ENCODE data around the gene CACNA2D3.

CACNA2D3 gene

GRCh38 chr3:54358316-54358715, 236.0 kb downstream of the CACNA2D3 start:
- Histone ChIP-seq H3F3A (ENCODE audit: insufficient read depth, low read length) (peaks cover 6% of the 10 kb centered on the region), H3K27me3 (replicated peaks; ENCODE audit: insufficient read depth, low read length) (no peaks in the 10 kb centered on the region), H3K4me3 (ENCODE audit: low read length) (no peak overlapping the region), H2AFZ (ENCODE audit: low read length) (no peak overlapping the region), H3K9me3 (replicated peaks; ENCODE audit: insufficient read depth, low read length) (no peaks in the 10 kb centered on the region), H3K27ac (ENCODE audit: low read length) (no peak overlapping the region), H4K20me1 (ENCODE audit: insufficient read depth, low read length) (no peaks in the 10 kb centered on the region), H3K36me3 (replicated peaks; ENCODE audit: insufficient read depth, low read length) (no peaks in the 10 kb centered on the region), H3K9ac (ENCODE audit: low read length) (no peak overlapping the region), H3K4me1 (ENCODE audit: low read length) (peaks cover 28% of the 10 kb centered on the region), H3K9me2 (replicated peaks; ENCODE audit: insufficient read depth, low read length) (no peaks in the 10 kb centered on the region), H3K79me2 (ENCODE audit: low read length) (no peaks in the 10 kb centered on the region), H3K4me2 (ENCODE audit: low read depth, low read length) (no peak overlapping the region)
- no peak for TF ChIP-seq EZH2 (optimal IDR thresholded peaks at IDR 0.05; ENCODE audit: low read depth, low read length)
- TF ChIP-seq EZH2phosphoT487 (IDR thresholded peaks at IDR 0.05; ENCODE audit: low read length), result no peak
- no peak for TF ChIP-seq CTCF (IDR thresholded peaks at IDR 0.05; ENCODE audit: low read length)
- no peak for DNase-seq

GRCh38 chr3:54358969-54359694, 236.8 kb downstream of the CACNA2D3 start:
- Histone ChIP-seq H4K20me1 (ENCODE audit: insufficient read depth, low read length) (no peaks in the 10 kb centered on the region), H2AFZ (ENCODE audit: low read length) (no peak overlapping the region), H3K79me2 (ENCODE audit: low read length) (no peaks in the 10 kb centered on the region), H3K9me2 (replicated peaks; ENCODE audit: insufficient read depth, low read length) (no peaks in the 10 kb centered on the region), H3K36me3 (replicated peaks; ENCODE audit: insufficient read depth, low read length) (no peaks in the 10 kb centered on the region), H3K4me1 (ENCODE audit: low read length) (peaks cover 28% of the 10 kb centered on the region), H3K4me2 (ENCODE audit: low read depth, low read length) (no peak overlapping the region), H3K27me3 (replicated peaks; ENCODE audit: insufficient read depth, low read length) (no peaks in the 10 kb centered on the region), H3K9ac (ENCODE audit: low read length) (no peak overlapping the region), H3K27ac (ENCODE audit: low read length) (peak overlapping the region; percentile 62; the same call in 1 of the 2 replicates), H3K9me3 (replicated peaks; ENCODE audit: insufficient read depth, low read length) (no peaks in the 10 kb centered on the region), H3K4me3 (ENCODE audit: low read length) (no peak overlapping the region), H3F3A (ENCODE audit: insufficient read depth, low read length) (peaks cover 6% of the 10 kb centered on the region)
- no peak for DNase-seq
- TF ChIP-seq CTCF (IDR thresholded peaks at IDR 0.05; ENCODE audit: low read length) (no peak), EZH2phosphoT487 (IDR thresholded peaks at IDR 0.05; ENCODE audit: low read length) (no peak), EZH2 (optimal IDR thresholded peaks at IDR 0.05; ENCODE audit: low read depth, low read length) (no peak)

- Histone ChIP-seq H3K9ac (ENCODE audit: low read length) (no peak overlapping the region), H3K4me1 (ENCODE audit: low read length) (peaks cover 28% of the 10 kb centered on the region), H3K27me3 (replicated peaks; ENCODE audit: insufficient read depth, low read length) (no peaks in the 10 kb centered on the region), H3K36me3 (replicated peaks; ENCODE audit: insufficient read depth, low read length) (no peaks in the 10 kb centered on the region), H3K4me2 (ENCODE audit: low read depth, low read length) (peak overlapping the region; percentile 49), H3K9me3 (replicated peaks; ENCODE audit: insufficient read depth, low read length) (no peaks in the 10 kb centered on the region), H3K9me2 (replicated peaks; ENCODE audit: insufficient read depth, low read length) (no peaks in the 10 kb centered on the region), H3K27ac (ENCODE audit: low read length) (peak overlapping the region; percentile 62; the same call in 1 of the 2 replicates), H3K79me2 (ENCODE audit: low read length) (no peaks in the 10 kb centered on the region), H4K20me1 (ENCODE audit: insufficient read depth, low read length) (no peaks in the 10 kb centered on the region), H2AFZ (ENCODE audit: low read length) (peak overlapping the region; percentile 42), H3K4me3 (ENCODE audit: low read length) (0 out of 2 replicates have a peak overlapping the region, but pooled peaks have one; percentile 13), H3F3A (ENCODE audit: insufficient read depth, low read length) (peaks cover 6% of the 10 kb centered on the region)
- DNase-seq, result peak; percentile 18
- TF ChIP-seq EZH2phosphoT487 (IDR thresholded peaks at IDR 0.05; ENCODE audit: low read length) (no peak), CTCF (IDR thresholded peaks at IDR 0.05; ENCODE audit: low read length) (peak; percentile 34), EZH2 (optimal IDR thresholded peaks at IDR 0.05; ENCODE audit: low read depth, low read length) (no peak)
Observed at GRCh38 chr3:54360320-54360719, 238.0 kb downstream of the CACNA2D3 start.
